Inferior parietal cortex (tissue), 1 donor: ENCODE results near the gene GAGE12J.
"Not testable (repeated sequence)": the region's sequence is repeated elsewhere in the genome, so short reads cannot be mapped to it uniquely, and the experiment has no call there.

Experiments used
- DNase-seq: peaks from one replicate; pipeline ENCODE4 v3.0.0-alpha.2; 2016; ENCODE audit errors: extremely low spot score

Gene GAGE12J

DNA sequence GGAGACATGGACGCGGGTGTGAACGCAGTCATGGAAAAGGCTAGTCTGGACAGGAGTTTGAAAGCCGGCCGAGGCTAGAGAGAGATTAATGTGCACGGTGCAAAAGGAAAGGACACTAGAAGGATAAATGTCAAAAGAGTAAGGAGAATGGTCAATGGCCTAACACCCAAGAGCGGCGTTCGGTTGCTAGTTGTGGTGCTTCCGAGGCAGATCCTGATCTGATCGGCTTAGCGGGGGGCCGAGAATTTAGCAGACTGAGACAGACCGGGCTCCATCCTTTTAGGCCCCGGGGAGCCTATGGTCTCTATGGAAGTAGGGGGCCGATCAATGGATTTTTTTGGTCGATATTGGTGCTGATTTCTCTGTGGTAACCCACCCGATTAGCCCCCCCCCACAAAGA lies 11.5 kb upstream of the GAGE12J start:
- no peak for DNase-seq

DNA sequence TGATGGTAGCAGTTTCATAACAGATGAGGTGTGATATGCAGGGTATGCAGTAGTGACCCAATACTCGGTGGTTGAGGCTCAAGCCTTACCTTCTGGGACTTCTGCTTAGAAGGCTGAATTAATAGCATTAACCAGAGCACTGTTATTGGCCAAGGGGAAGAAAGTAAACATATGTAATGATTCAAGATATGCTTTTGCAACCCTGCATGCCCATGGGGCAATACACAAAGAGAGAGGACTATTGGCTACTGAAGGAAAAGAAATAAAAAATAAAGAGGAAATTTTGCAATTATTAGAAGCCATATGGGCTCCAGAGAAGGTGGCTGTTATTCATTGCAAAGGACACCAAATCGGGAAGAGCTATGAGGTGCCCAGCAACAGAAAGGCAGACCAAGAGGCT lies 9.7 kb upstream of the GAGE12J start:
- DNase-seq, result no peak

DNA sequence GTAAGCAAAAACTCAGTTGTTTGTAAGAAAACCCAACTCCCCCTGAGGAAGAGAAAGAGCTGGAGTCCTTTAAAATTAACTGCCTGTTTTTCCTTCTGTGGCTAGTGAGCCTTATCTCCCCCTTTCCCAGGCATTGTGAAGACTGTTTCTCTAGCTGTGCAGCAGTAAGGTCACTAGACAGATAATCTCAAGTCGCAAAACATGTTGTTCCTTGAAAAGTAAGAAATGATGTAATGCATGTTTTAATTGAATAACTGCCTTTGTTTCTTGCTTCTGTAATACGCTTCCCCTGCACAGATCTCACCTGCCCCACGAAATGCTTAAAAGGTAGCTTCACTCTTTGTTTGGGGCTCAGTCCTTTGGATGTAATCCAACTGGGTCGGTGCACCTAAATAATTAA lies 5.8 kb upstream of the GAGE12J start:
- DNase-seq, result no peak

GRCh38 chrX:49322266-49322665 lies 429 bp downstream of the GAGE12J start:
- DNase-seq, result not testable (repeated sequence)

DNA sequence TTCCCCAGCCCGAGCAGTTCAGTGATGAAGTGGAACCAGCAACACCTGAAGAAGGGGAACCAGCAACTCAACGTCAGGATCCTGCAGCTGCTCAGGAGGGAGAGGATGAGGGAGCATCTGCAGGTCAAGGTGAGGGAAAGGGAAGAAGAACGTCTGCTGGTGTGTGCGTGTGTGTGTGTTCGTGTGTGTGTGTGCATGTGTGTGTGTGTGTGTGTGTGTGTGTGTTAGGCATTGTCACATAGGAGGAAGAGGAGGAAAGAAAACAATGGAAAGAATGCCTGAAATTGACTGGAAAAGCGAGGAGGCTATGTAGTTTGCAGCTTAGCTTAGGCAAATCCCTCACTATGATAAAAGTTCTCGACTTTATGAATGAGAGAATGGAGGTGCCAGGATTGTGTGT lies 1.9 kb downstream of the GAGE12J start:
- not testable (repeated sequence) for DNase-seq

- DNase-seq, result not testable (repeated sequence)
These were observed 8.6 kb downstream of the GAGE12J start for GRCh38 chrX:49330421-49330820.

DNA sequence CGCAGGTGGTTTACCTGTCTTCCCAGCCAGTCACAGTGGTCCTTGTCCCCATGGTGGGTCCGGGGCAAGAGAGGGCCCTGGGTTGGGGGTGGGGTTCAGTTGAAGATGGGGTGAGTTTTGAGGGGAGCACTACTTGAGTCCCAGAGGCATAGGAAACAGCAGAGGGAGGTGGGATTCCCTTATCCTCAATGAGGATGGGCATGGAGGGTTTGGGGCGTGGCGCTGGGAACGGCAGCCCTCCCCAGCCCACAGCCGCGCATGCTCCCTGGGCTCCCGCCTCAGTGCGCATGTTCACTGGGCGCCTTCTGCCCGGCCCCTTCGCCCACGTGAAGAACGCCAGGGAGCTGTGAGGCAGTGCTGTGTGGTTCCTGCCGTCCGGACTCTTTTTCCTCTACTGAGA lies 9.4 kb downstream of the GAGE12J start, which contains the start of gene GAGE13:
TSS of gene GAGE13 (plus strand) at position 301 of the 400 bp plus-strand sequence. CDS start 1,156 bp downstream, outside the sequence.
- not testable (repeated sequence) for DNase-seq

GRCh38 chrX:49331841-49332240 lies 10.0 kb downstream of the GAGE12J start:
- not testable (repeated sequence) for DNase-seq

- not testable (repeated sequence) for DNase-seq
These were observed 19.6 kb downstream of the GAGE12J start for GRCh38 chrX:49341449-49341848.

DNA sequence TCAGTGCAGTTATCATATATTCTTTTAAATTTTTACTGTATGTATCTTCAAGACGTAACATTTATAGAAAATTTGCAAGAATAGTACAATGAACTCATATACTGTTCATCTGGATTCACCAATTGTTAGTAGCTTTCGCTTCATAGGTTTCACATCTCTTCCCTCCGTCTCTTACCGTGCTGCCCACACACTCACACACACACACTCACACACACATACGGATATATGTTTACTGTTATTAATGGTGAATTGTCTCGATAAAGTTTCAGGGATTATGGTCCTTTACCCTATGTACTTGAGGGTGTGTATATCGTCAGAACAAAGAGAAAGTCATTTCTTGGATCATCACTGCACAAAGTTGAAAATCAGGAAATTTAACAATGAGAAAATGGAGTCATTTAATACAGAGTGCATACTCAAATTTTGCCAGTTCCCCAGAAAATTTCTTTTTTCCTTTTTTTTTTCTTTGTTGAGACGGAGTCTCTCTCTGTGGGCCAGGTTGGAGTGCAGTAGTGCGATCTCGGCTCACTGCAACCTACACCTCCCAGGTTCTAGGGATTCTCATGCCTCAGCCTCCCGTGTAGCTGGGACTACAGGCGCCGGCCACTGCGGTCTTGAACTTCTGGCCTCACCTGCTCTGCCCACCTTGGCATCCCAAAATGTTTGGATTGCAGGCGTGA lies 22.8 kb downstream of the GAGE12J start:
- not testable (repeated sequence) for DNase-seq

- DNase-seq, result not testable (repeated sequence)
These were observed 23.6 kb downstream of the GAGE12J start for GRCh38 chrX:49345402-49345801.

- DNase-seq, result not testable (repeated sequence)
These were observed 24.3 kb downstream of the GAGE12J start for GRCh38 chrX:49346150-49346549.
